ENCODE measurements around the gene CELA2B. TPM values are rescaled to one million over a fixed set of nuclear protein-coding genes. Genes with fewer than 3 reads are reported as not detected.

CELA2B gene
- total and polyA plus RNA-seq, 2 of the 8 experiments (the other 6 are each of a cell fraction or from before 2014, with no cell fraction given), result not detected

GRCh38 chr1:15439325-15439724 is 36.6 kb upstream of the CELA2B start:
- no peak for FAIRE-seq
- H3K4me3 ChIP-seq (ENCODE audit: extremely low read depth in 1 of 4, insufficient read depth in 2 of 4, low read depth in 3 of 4, low read length in 4 of 4), result no peak overlapping the region
- H3K36me3 ChIP-seq (ENCODE audit: control insufficient read depth in 2 of 4, insufficient read depth in 4 of 4, low read length in 3 of 4), result no peaks in the 10 kb centered on the region
- no peak overlapping the region for H4K8ac ChIP-seq (ENCODE audit: extremely low read depth, insufficient read depth, low read length)
- H3K79me2 ChIP-seq (ENCODE audit: control insufficient read depth in 1 of 2, insufficient read depth in 2 of 2, low read length in 2 of 2), result no peaks in the 10 kb centered on the region
- H3K4ac ChIP-seq (replicated peaks; ENCODE audit: insufficient read length, low read depth, low read length), result no peak overlapping the region
- H3K23me2 ChIP-seq (ENCODE audit: low read depth, low read length), result peaks cover 2% of the 10 kb centered on the region; the same call in 1 of the 2 replicates
- H2BK5ac ChIP-seq (ENCODE audit: low read depth, low read length), result no peak overlapping the region
- H3K9ac ChIP-seq (replicated peaks in 1 of 4; ENCODE audit: extremely low read depth in 1 of 4, low read depth in 3 of 4, low read length in 3 of 4), result no peak overlapping the region
- no peak overlapping the region for H2BK20ac ChIP-seq (ENCODE audit: low read length)
- no peak for TF ChIP-seq CTBP2 (IDR thresholded peaks at IDR 0.05; ENCODE audit: borderline replicate concordance, insufficient read depth, insufficient read length, low read length)
- no peak for TF ChIP-seq ATF2 (IDR thresholded peaks at IDR 0.05; ENCODE audit: low read length)
- TF ChIP-seq SIX5 (IDR thresholded peaks at IDR 0.05; ENCODE audit: low read depth, low read length), result no peak
- no peak for TF ChIP-seq TAF7 (optimal IDR thresholded peaks at IDR 0.05; ENCODE audit: borderline replicate concordance, low read depth, low read length)
- no peak for TF ChIP-seq ZNF274 (IDR thresholded peaks at IDR 0.05; ENCODE audit: borderline replicate concordance, extremely low read depth, low read length)
- TF ChIP-seq POLR2A (IDR thresholded peaks at IDR 0.05; ENCODE audit: control extremely low read depth in 1 of 2, low read depth in 2 of 2, low read length in 2 of 2), result no peak
- no peak for TF ChIP-seq SUZ12 (IDR thresholded peaks at IDR 0.05; ENCODE audit: low read length)
- no peaks in the 10 kb centered on the region for H3K9me3 ChIP-seq (ENCODE audit: insufficient read depth in 2 of 2, low read depth in 1 of 2, low read length in 1 of 2)
- H2AFZ ChIP-seq (ENCODE audit: low read length), result no peak overlapping the region
- no peak overlapping the region for H3K23ac ChIP-seq (ENCODE audit: insufficient read length)
- H3K79me1 ChIP-seq (ENCODE audit: low read depth, low read length), result no peaks in the 10 kb centered on the region
- H3K27ac ChIP-seq (ENCODE audit: low read depth, low read length), result no peak overlapping the region
- H2BK120ac ChIP-seq (replicated peaks; ENCODE audit: low read depth, low read length), result no peak overlapping the region
- no peak overlapping the region for H4K91ac ChIP-seq (replicated peaks; ENCODE audit: insufficient read length, low read length)
- no peak overlapping the region for H3K56ac ChIP-seq (replicated peaks; ENCODE audit: insufficient read length, low read depth, low read length)
- H3K14ac ChIP-seq (ENCODE audit: insufficient read length), result no peak overlapping the region
- ChIA-PET POLR2A (ENCODE audit: partially characterized antibody) (no interaction called here), CTCF (ENCODE audit: partially characterized antibody) (interaction anchor here (0.9 to 1.0 kb wide), 2 partner anchors 9 to 11 kb away, joined by 3 to 4 read pairs; no protein-coding TSS in a partner anchor)
- 96% methylated on average over 14 of the region's 14 CpGs; no CpG with 5 or more reads in 1 of the 2 experiments for WGBS, 2 experiments (ENCODE audit: extremely low coverage in 1 of 2, insufficient coverage in 1 of 2, insufficient read length in 1 of 2, insufficient replicate concordance in 2 of 2, low coverage in 1 of 2, low lambda C conversion rate in 2 of 2, missing lambda C conversion rate in 1 of 2)
- no peak overlapping the region for H4K5ac ChIP-seq (ENCODE audit: insufficient read length, low read depth, low read length)
- no peak overlapping the region for H2AK5ac ChIP-seq (ENCODE audit: low read depth, low read length)
- H3K18ac ChIP-seq (ENCODE audit: extremely low read depth, low read length), result no peak overlapping the region
- H3K27me3 ChIP-seq (replicated peaks in 1 of 4; ENCODE audit: control insufficient read depth in 3 of 4, extremely low read depth in 1 of 4, insufficient read depth in 3 of 4, low read length in 3 of 4), result no peaks in the 10 kb centered on the region
- no peak overlapping the region for H3K4me2 ChIP-seq (ENCODE audit: insufficient read depth in 1 of 2, low read depth in 2 of 2, low read length in 2 of 2)
- H2BK12ac ChIP-seq (ENCODE audit: low read depth, low read length), result no peak overlapping the region
- no peaks in the 10 kb centered on the region; a peak in 1 of 7 replicates for H3K4me1 ChIP-seq (replicated peaks in 1 of 4; ENCODE audit: control insufficient read depth in 3 of 4, insufficient read depth in 4 of 4, low read length in 3 of 4)
- peaks cover 0 to 2% of the 10 kb centered on the region in 2 experiments for H4K20me1 ChIP-seq (replicated peaks in 1 of 2; ENCODE audit: control insufficient read depth in 1 of 2, insufficient read depth in 2 of 2, low read length in 2 of 2)
- no peak overlapping the region for H2BK15ac ChIP-seq (ENCODE audit: low read length)
- no peak for DNase-seq (ENCODE audit: low read depth in 1 of 2, low spot score in 2 of 2)

Measured in H1 (cell line).